HG02970 (cell line): ENCODE results near the gene RRP1B.

Source experiments
- ATAC-seq: cut with Tn5 transposase; IDR thresholded peaks from one replicate; pipeline ENCODE4 v1.9.1; 2021; ENCODE audit warnings: mild to moderate bottlenecking, moderate library complexity, moderate number of reproducible peaks; ENCODE audit not compliant: unreplicated experiment, low FRiP score

RRP1B gene

GRCh38 chr21:43737158-43737950, 78.0 kb downstream of the RRP1B start:
- ATAC-seq, result no peak

GRCh38 chr21:43739621-43740435, 80.5 kb downstream of the RRP1B start:
- ATAC-seq, result no peak

GRCh38 chr21:43740497-43741156, 81.3 kb downstream of the RRP1B start:
- ATAC-seq, result no peak

- ATAC-seq, result no peak
Observed at GRCh38 chr21:43741423-43742096, 82.2 kb downstream of the RRP1B start.

- ATAC-seq, result no peak
Observed at GRCh38 chr21:43743947-43744346, 84.6 kb downstream of the RRP1B start.

GRCh38 chr21:43744725-43745124, 85.4 kb downstream of the RRP1B start:
- no peak for ATAC-seq
